Measurements from ENCODE around the gene ARHGAP42.

DNA sequence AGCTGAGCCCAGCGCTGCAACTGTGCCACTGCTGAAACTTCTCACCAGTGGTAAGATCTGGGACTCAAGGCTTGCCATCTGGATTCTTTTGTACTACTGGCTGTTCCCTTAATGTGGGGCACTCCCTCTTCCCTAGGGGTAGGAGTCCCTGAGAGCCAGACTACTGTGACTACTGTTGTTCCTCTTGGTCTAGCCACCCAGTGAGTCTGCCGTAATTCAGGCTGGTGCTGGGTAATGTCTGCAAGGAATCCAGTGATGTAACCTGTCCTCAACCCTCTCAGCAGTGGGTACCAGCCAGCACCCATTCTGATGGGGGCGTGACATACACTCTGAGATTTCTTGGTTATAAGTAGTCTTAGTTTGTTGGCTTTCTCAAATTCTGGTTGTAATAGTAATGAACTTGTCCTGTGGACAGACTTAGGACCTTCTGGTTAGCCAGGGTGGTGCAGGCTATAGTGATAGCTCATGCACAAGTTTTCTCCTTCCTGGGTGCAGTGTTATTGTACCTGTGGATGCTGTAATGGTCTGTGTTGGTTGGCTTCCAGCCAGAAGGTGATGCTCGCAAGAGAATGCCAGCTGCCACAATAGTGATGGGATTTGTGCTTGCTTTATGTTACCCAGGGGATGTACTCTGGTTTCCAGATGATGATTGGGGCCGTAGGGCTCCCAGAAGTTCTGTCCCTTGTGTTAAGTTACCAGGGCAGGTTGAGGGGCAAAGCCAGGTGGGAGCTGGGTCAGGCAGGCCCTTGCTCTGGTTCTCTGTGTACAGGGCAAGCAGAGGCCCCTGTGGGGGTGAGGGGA is 65.5 kb downstream of the ARHGAP42 start:
- TF ChIP-seq CTCF (IDR thresholded peaks at IDR 0.05; ENCODE audit: insufficient read depth, low read length, poor library complexity, severe bottlenecking) (no peak), EZH2phosphoT487 (conservative IDR thresholded peaks at IDR 0.05; ENCODE audit: low read length) (no peak)

Data from SU-DHL-6 (cell line).